Mesenteric fat pad (tissue), 1 donor: ENCODE data around the gene TSPAN9. TPM values are rescaled to one million over a fixed set of nuclear protein-coding genes. Genes with fewer than 3 reads are reported as not detected.

Experiments used
- DNase-seq: peaks from one replicate; pipeline ENCODE4 v3.0.0-alpha.2; 2020; ENCODE audit warnings: low spot score
- total RNA-seq: library from RNA; stranded (reverse); fragmentation: NEBNext Ultra II Directional; extraction: Animal tissue kit (Norgen Biotek cat#: 25700); gene quantifications from one replicate; pipeline ENCODE4 v1.2.1, GENCODE V29; 2021
- donor health status: DM: yes; HTN: yes; CAD: no.

The TSPAN9 gene
- total RNA-seq, 1 donor from 2014 or later = 36.9 TPM

GRCh38 chr12:3243376-3244084 is 166.4 kb downstream of the TSPAN9 start:
- DNase-seq = no peak

- no peak for DNase-seq
Measured at GRCh38 chr12:3244219-3244750, 167.1 kb downstream of the TSPAN9 start.

- no peak for DNase-seq
Measured at GRCh38 chr12:3246253-3246652, 169.1 kb downstream of the TSPAN9 start.

- DNase-seq = no peak
Measured at GRCh38 chr12:3247077-3247476, 169.9 kb downstream of the TSPAN9 start.

GRCh38 chr12:3247629-3248161 is 170.5 kb downstream of the TSPAN9 start:
- no peak for DNase-seq

- no peak for DNase-seq
Measured at GRCh38 chr12:3249081-3249800, 172.1 kb downstream of the TSPAN9 start.

- no peak for DNase-seq
Measured at GRCh38 chr12:3250034-3250433, 172.9 kb downstream of the TSPAN9 start.

- no peak for DNase-seq
Measured at GRCh38 chr12:3250576-3250975, 173.4 kb downstream of the TSPAN9 start.

- DNase-seq = no peak
Measured at GRCh38 chr12:3251067-3251466, 173.9 kb downstream of the TSPAN9 start.

GRCh38 chr12:3251691-3252090 is 174.5 kb downstream of the TSPAN9 start:
- no peak for DNase-seq

GRCh38 chr12:3252450-3252891 is 175.3 kb downstream of the TSPAN9 start:
- no peak for DNase-seq

GRCh38 chr12:3253682-3254275 is 176.6 kb downstream of the TSPAN9 start:
- no peak for DNase-seq

- DNase-seq = no peak
Measured at GRCh38 chr12:3255057-3255456, 177.9 kb downstream of the TSPAN9 start.

- no peak for DNase-seq
Measured at GRCh38 chr12:3256103-3256631, 179.0 kb downstream of the TSPAN9 start.

- DNase-seq = no peak
Measured at GRCh38 chr12:3257411-3257810, 180.2 kb downstream of the TSPAN9 start.

- DNase-seq = no peak
Measured at GRCh38 chr12:3259973-3260372, 182.8 kb downstream of the TSPAN9 start.

- DNase-seq = no peak
Measured at GRCh38 chr12:3261782-3262359, 184.7 kb downstream of the TSPAN9 start.

GRCh38 chr12:3262470-3262869 is 185.3 kb downstream of the TSPAN9 start:
- no peak for DNase-seq

- DNase-seq = no peak
Measured at GRCh38 chr12:3263282-3263681, 186.1 kb downstream of the TSPAN9 start.

- no peak for DNase-seq
Measured at GRCh38 chr12:3263939-3264922, 187.1 kb downstream of the TSPAN9 start.
